AG04449 (cell line): Measurements from ENCODE around the gene METTL23.

Experiments
- CTCF ChIA-PET: fragments of 350-600 bp; formaldehyde crosslinking; extraction: SDS; loops from one replicate; lab custom pipeline; 2021; ENCODE audit warnings: antibody characterized with exemption; lab: Yijun Ruan, JAX
- POLR2A ChIA-PET: fragments of 400-600, 350-600 bp; formaldehyde crosslinking; extraction: SDS; loops from one replicate; lab custom pipeline; 2020; ENCODE audit warnings: antibody characterized with exemption, inconsistent platforms; lab: Yijun Ruan, JAX
- DNase-seq: peaks from one replicate; pipeline ENCODE4 v3.0.0-alpha.2; 2010; ENCODE audit warnings: low read depth, low spot score
- H3K4me3 ChIP-seq: 2 replicates; pipeline ENCODE4 v1.5.1; 2011; ENCODE audit warnings: low read depth, mild to moderate bottlenecking, control low read depth, low read length
- TF ChIP-seq, protein P1 (sequence below): IDR thresholded peaks from one replicate; pipeline ENCODE4 v1.5.1; 2011; ENCODE audit warnings: mild to moderate bottlenecking, moderate library complexity, low read length, control low read depth, inconsistent platforms; ENCODE audit not compliant: insufficient read depth; ENCODE audit errors: missing control alignments

Gene METTL23

DNA sequence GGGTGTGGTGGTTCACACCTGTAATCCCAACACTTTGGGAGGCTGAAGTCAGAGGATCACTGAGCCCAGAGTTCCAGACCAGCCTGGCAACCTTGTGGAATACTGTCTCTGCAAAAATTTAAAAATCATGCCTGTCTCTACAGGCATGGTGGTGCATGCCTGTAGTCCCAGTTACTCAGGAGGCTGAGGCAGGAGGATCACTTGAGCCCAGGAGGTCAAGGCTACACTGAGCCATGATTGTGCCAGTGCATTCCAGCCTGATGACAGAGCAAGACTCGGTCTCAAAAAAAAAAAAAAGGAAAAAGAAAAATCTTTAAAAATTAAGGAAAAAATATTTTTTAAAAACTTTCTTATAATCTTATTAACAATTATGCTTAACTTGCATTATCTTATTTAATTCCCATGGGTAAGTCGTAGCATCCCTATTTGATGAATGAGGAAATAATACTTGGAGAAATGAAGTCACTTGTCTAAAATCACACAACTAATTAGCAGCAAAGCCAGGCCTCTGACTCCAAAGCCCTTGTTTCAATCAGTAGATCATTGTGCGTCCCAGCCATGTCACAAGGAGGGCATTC lies 24.9 kb downstream of the METTL23 start:
- DNase-seq: no peak
- no peak overlapping the region for H3K4me3 ChIP-seq
- ChIA-PET POLR2A (no interaction called here), CTCF (no interaction called here)
- TF ChIP-seq, protein P1, sequence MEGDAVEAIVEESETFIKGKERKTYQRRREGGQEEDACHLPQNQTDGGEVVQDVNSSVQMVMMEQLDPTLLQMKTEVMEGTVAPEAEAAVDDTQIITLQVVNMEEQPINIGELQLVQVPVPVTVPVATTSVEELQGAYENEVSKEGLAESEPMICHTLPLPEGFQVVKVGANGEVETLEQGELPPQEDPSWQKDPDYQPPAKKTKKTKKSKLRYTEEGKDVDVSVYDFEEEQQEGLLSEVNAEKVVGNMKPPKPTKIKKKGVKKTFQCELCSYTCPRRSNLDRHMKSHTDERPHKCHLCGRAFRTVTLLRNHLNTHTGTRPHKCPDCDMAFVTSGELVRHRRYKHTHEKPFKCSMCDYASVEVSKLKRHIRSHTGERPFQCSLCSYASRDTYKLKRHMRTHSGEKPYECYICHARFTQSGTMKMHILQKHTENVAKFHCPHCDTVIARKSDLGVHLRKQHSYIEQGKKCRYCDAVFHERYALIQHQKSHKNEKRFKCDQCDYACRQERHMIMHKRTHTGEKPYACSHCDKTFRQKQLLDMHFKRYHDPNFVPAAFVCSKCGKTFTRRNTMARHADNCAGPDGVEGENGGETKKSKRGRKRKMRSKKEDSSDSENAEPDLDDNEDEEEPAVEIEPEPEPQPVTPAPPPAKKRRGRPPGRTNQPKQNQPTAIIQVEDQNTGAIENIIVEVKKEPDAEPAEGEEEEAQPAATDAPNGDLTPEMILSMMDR: no peak

DNA sequence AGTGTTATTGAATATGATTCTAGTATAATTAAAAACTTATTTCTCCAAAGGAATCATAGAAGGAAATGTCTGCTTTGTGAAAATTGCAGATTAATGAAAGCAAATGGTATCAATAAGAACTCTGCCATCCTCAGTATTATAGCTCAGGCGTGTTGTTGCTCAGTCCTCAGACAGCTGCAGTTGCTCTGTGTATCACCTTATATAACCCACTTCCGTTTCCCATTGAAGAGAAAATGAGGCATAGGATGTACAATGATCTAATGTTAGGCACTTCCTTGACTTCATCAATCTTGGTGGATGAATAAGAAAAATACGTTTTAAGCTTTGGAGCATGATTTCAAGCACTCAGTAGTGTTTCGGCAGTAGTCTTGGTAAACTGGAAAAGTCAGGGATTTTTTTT lies 25.4 kb downstream of the METTL23 start:
- TF ChIP-seq, protein P1: no peak
- CTCF ChIA-PET: interaction anchor here (1.7 kb wide), 1 partner anchor 37 kb away, joined by 3 read pairs; no protein-coding TSS in a partner anchor
- POLR2A ChIA-PET: no interaction called here
- no peak for DNase-seq
- H3K4me3 ChIP-seq: no peak overlapping the region

DNA sequence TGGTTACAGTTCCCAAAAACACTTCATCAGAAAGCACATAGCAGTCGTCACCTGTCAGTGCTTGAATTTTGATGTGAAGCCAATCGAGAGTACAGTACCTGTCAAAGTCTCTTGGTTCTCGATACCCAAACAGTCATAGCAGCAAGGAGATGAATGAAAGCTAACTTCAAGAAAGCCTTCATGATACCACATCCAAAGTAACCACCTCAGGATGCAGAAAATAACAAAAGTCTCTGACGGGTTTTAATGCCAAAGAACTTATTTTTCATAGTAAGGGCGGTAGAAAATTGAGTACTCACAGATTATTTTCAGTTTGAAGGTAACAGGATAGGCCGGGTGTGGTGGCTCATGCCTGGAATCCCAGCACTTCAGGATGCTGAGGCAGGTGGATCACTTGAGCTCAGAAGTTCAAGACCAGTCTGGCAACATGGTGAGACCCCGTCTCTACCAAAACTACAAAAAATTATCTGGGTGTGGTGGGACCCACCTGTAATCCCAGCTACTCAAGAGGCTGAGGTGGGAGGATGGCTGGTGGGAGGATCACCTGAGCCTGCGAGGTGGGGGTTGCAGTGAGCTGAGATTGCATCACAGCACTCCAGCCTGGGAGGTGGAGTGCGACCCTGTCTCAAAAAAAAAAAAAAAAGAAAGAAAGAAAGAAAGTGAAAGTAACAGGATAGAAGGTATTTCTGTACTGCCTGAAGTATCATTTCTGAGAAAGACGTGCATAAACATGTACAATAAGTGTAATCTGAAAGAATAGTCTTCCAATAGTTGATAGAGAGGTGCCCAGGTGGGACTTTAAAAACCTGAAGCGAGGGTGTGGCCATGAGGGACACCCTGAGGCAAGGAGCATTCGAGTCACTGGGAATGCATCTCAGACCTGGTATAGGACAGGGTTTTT lies 26.7 kb downstream of the METTL23 start:
- POLR2A ChIA-PET: no interaction called here
- DNase-seq: no peak
- TF ChIP-seq, protein P1: no peak
- no peak overlapping the region for H3K4me3 ChIP-seq
- CTCF ChIA-PET: interaction anchor here (1.2 to 1.7 kb wide), 2 partner anchors 10 to 38 kb away, joined by 3 read pairs; no protein-coding TSS in a partner anchor

DNA sequence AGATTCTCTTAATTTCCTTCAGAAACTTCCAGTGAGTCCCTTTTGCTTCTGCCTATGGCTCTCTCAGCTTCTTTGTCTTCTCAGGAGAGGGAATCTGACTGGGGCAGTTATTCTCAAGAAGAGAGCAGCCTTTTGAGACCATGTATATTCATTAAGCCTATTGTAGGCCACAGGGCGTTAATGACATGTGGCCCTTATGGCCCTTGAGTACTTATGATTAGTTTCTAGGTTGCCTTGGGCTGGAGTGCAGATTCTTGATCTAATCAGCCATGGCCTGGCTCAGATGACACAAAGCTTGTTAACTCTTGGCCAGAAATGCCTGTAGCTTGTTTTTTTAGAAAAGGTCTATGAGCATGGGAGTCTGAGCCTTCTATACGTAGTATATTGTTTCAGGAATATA lies 28.6 kb downstream of the METTL23 start:
- ChIA-PET CTCF (interaction anchor here (0.6 kb wide), 1 partner anchor 12 kb away, joined by 3 read pairs; no protein-coding TSS in a partner anchor), POLR2A (no interaction called here)
- TF ChIP-seq, protein P1: no peak
- H3K4me3 ChIP-seq: no peak overlapping the region
- no peak for DNase-seq

DNA sequence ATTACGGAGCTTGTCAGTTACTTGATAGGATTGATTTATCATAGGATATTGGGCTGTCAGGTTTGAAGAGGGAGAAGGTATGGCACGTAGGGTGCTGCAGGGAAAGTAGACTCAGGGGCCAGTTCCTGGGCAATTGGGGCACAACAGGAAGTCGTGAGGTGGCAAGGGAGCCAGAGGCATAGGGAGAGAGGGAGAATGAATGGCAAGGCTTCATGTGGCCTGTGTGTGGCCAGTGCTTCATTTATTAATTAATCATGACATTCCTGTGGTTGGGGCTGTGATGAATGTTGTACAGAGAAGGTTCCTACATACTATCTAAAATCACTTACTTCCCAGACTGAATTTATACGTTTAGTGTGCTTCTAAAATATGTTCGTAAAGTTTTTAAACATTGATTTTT lies 30.6 kb downstream of the METTL23 start:
- no peak for DNase-seq
- POLR2A ChIA-PET: no interaction called here
- TF ChIP-seq, protein P1: no peak
- no peak overlapping the region for H3K4me3 ChIP-seq
- CTCF ChIA-PET: no interaction called here

DNA sequence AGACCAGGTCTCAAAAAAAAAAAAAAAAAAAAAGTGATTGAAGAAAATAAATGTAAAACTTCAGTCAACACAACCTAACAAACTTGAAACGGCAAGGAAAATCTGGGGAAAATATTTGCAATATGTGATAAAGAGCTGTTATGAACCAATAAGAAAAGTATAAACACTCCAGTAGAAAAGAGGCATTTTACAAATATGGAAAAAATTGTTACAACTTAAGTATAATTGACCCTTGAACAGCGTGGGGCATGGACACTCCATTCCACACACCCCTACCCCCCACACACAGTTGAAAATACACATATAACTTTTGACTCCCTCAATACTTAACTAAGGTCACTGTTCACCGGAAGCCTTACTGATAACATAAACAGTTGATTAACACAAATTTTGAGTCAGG lies 31.9 kb downstream of the METTL23 start:
- TF ChIP-seq, protein P1: no peak
- ChIA-PET POLR2A (no interaction called here), CTCF (no interaction called here)
- no peak overlapping the region for H3K4me3 ChIP-seq
- no peak for DNase-seq
